ENCODE data around the gene TMEM62. TPM values are rescaled to one million over a fixed set of nuclear protein-coding genes. Genes with fewer than 3 reads are reported as not detected.
"Not testable (repeated sequence)": the region's sequence is repeated elsewhere in the genome, so short reads cannot be mapped to it uniquely, and the experiment has no call there.

The TMEM62 gene
- total and polyA plus RNA-seq, 10 donors = 17.7 to 47.7 (median 29.9) TPM

GRCh38 chr15:43190178-43190577 is 56.8 kb downstream of the TMEM62 start:
- Histone ChIP-seq H3K4me3 (no peak overlapping the region), H3K36me3 (peaks cover 3 to 73% (median 62%) of the 10 kb centered on the region in 6 donors), H3K27ac (no peak overlapping the region), H3K27me3 (replicated peaks in 1 of 7) (no peaks in the 10 kb centered on the region), H3K4me1 (peaks cover 17 to 49% (median 33%) of the 10 kb centered on the region in 6 donors), H3K9me3 (no peaks in the 10 kb centered on the region)
- no peak for DNase-seq
- 52 to 88% (median 75%) methylated on average over 1 of the region's 1 CpG for WGBS, 5 donors
- no peak for TF ChIP-seq CTCF (IDR thresholded peaks at IDR 0.05 in 8 of 11, conservative IDR thresholded peaks at IDR 0.05 in 3 of 11)
- no peak for TF ChIP-seq POLR2AphosphoS5 (IDR thresholded peaks at IDR 0.05)
- TF ChIP-seq POLR2A (IDR thresholded peaks at IDR 0.05) = no peak
- intact Hi-C loops (cut with DNase I; ENCODE audit: low total_unique reads) = no loop called here

- no peak for DNase-seq
- no peak for TF ChIP-seq POLR2AphosphoS5 (IDR thresholded peaks at IDR 0.05)
- no peak for TF ChIP-seq POLR2A (IDR thresholded peaks at IDR 0.05)
- Histone ChIP-seq H3K9me3 (peaks cover 0 to 12% (median 7%) of the 10 kb centered on the region in 8 donors), H3K36me3 (peaks cover 5 to 100% (median 91%) of the 10 kb centered on the region in 6 donors), H3K4me3 (no peak overlapping the region), H3K27ac (no peak overlapping the region), H3K27me3 (replicated peaks in 1 of 7) (no peaks in the 10 kb centered on the region), H3K4me1 (peaks cover 0 to 18% (median 9%) of the 10 kb centered on the region in 6 donors)
- intact Hi-C loops (cut with DNase I; ENCODE audit: low total_unique reads) = no loop called here
- WGBS, 5 donors = 92 to 100% (median 97%) methylated on average over 2 of the region's 2 CpGs
These were observed 60.3 kb downstream of the TMEM62 start for GRCh38 chr15:43193710-43194109.

GRCh38 chr15:43194795-43195194 is 61.4 kb downstream of the TMEM62 start:
- H3K4me1 ChIP-seq = peaks cover 0 to 9% (median 2%) of the 10 kb centered on the region in 6 donors

GRCh38 chr15:43196760-43197548 is 63.6 kb downstream of the TMEM62 start:
- Histone ChIP-seq H3K27me3 (replicated peaks in 1 of 7) (no peaks in the 10 kb centered on the region), H3K4me1 (peaks cover 0 to under 1% (median 0%) of the 10 kb centered on the region in 6 donors), H3K9me3 (peaks cover 0 to 14% (median 11%) of the 10 kb centered on the region in 8 donors), H3K27ac (no peak overlapping the region), H3K4me3 (no peak overlapping the region), H3K36me3 (peaks cover 5 to 74% (median 63%) of the 10 kb centered on the region in 6 donors)
- TF ChIP-seq POLR2AphosphoS5 (IDR thresholded peaks at IDR 0.05) (peak in 1 of 3 donors; percentile 39), CTCF (IDR thresholded peaks at IDR 0.05 in 8 of 11, conservative IDR thresholded peaks at IDR 0.05 in 3 of 11) (no peak), POLR2A (IDR thresholded peaks at IDR 0.05) (no peak)
- WGBS, 5 donors = 94 to 96% (median 94%) methylated on average over 10 of the region's 10 CpGs
- intact Hi-C loops (cut with DNase I; ENCODE audit: low total_unique reads) = no loop called here
- no peak for DNase-seq

More at GRCh38 chr15:43194795-43195194, 61.4 kb downstream of the TMEM62 start:
- H3K4me3 ChIP-seq = no peak overlapping the region
- 90 to 95% (median 90%) methylated on average over 2 of the region's 2 CpGs for WGBS, 5 donors
- no peak for DNase-seq
- H3K36me3 ChIP-seq = peaks cover 5 to 95% (median 85%) of the 10 kb centered on the region in 6 donors
- intact Hi-C loops (cut with DNase I; ENCODE audit: low total_unique reads) = no loop called here
- no peak overlapping the region for H3K27ac ChIP-seq
- no peak for TF ChIP-seq POLR2AphosphoS5 (IDR thresholded peaks at IDR 0.05)
- TF ChIP-seq CTCF (IDR thresholded peaks at IDR 0.05 in 8 of 11, conservative IDR thresholded peaks at IDR 0.05 in 3 of 11) = no peak
- no peak for TF ChIP-seq POLR2A (IDR thresholded peaks at IDR 0.05)
- H3K9me3 ChIP-seq = peaks cover 0 to 14% (median 11%) of the 10 kb centered on the region in 8 donors
- H3K27me3 ChIP-seq (replicated peaks in 1 of 7) = no peaks in the 10 kb centered on the region

- DNase-seq; H3K4me1 ChIP-seq; H3K27me3 ChIP-seq (replicated peaks in 1 of 7); H3K27ac ChIP-seq; H3K4me3 ChIP-seq; intact Hi-C loops (cut with DNase I; ENCODE audit: low total_unique reads): not testable (repeated sequence)
- WGBS, 5 donors = 72 to 84% (median 82%) methylated on average over 3 of the region's 3 CpGs
- Histone ChIP-seq H3K36me3 (peaks cover 5 to 66% (median 55%) of the 10 kb centered on the region in 6 donors), H3K9me3 (peaks cover 0 to 14% (median 11%) of the 10 kb centered on the region in 8 donors)
These were observed 64.4 kb downstream of the TMEM62 start for GRCh38 chr15:43197773-43198172.

Measured in spleen (tissue), 11 donors.